GF-D8 (cell line): Measurements from ENCODE around the gene ZNF541.

ENCODE experiments used
- DNase-seq: peaks from one replicate; lab custom pipeline; 2025; lab: John Stamatoyannopoulos, UW

ZNF541 gene, protein sequence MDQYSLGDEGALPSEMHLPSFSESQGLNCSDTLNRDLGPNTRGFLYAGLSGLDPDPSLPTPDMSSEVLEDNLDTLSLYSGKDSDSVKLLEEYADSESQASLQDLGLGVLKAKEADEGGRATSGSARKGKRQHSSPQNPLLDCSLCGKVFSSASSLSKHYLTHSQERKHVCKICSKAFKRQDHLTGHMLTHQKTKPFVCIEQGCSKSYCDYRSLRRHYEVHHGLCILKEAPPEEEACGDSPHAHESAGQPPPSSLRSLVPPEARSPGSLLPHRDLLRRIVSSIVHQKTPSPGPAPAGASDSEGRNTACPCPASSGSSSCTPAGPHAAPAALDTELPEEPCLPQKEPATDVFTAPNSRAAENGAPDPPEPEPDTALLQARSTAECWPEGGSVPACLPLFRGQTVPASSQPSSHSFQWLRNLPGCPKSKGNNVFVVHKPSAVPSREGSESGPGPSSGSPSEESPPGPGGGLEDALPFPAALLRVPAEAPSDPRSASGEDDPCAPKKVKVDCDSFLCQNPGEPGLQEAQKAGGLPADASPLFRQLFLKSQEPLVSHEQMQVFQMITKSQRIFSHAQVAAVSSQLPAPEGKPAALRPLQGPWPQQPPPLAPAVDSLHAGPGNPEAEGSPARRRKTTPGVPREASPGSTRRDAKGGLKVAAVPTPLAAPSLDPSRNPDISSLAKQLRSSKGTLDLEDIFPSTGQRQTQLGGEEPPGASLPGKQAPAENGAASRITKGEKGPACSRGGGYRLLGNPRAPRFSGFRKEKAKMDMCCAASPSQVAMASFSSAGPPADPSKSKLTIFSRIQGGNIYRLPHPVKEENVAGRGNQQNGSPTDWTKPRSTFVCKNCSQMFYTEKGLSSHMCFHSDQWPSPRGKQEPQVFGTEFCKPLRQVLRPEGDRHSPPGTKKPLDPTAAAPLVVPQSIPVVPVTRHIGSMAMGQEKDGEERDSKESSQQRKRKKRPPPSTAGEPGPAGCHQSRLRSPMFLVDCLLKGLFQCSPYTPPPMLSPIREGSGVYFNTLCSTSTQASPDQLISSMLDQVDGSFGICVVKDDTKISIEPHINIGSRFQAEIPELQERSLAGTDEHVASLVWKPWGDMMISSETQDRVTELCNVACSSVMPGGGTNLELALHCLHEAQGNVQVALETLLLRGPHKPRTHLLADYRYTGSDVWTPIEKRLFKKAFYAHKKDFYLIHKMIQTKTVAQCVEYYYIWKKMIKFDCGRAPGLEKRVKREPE (N-terminal part only)

DNA sequence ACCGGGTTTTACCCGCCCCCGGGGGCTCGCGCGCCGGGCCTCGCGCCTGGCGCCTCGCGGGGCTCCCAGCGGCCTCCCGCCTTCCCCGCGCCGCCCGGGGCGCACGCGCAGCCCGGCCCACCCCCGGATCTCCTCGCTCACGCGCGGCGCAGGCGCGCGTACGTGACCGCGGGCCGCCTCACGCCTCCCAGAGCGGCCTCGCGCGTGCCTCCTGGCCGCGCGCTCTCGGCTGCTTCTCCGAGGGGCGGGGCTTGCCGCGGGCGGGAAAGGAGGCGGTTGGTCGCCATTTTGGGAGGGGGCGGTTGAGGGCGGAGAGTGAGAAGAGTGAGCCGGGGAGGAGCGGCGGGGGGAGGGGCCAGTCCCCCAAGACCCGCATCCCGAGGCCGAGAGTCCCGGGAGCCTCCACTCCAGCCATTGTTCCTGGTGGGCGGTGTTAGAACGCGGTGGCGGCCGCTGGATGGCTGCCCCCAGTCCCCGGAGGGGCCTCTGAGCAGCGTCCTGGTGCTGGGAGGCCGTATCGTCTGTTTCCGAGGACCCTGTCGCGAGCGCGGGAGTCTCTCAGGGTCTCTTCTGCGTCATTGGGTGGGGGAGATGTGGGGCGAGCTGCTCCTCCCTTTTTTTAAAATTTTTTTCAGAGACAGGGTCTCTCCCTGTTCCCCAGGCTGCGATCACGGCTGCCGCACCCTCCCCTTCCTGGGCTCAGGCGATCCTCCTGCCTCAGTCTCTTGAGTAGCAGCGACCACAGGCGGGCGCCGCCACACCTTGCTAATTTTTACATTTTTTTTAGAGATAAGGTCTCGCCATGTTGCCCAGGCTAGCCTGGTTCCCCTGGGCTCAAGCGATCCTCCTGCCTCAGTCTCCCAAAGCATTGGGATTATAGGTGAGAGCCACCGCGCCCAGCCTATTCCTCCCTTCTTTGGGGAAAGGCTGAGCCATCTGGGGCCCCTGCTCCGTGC, at the start of gene ZNF541:
Gene ZNF541, minus strand, starts transcription at position 78 of the 956 bp plus-strand sequence. CDS start 17,292 bp downstream, outside the sequence.
- DNase-seq = no peak

DNA sequence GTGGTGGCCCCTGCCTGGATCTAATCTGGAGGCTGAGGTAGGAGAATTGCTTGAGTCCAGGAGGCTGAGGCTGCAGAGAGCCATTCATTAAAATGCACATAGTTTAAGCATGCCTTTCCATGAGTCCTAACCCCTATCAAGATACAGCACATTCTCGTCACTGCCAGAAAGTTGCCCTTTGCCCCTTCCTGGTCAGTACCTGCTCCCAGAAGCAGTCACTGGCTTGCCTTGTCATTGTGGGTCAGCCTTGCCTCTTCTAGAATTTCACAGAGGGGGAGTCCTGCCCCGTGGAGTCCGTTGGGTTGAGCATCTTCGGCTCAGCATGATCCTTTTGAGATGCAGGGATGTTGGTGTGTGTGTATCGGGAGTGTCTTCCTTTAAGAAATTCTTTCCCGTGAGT, 46.8 kb upstream of the ZNF541 start:
- DNase-seq = no peak

DNA sequence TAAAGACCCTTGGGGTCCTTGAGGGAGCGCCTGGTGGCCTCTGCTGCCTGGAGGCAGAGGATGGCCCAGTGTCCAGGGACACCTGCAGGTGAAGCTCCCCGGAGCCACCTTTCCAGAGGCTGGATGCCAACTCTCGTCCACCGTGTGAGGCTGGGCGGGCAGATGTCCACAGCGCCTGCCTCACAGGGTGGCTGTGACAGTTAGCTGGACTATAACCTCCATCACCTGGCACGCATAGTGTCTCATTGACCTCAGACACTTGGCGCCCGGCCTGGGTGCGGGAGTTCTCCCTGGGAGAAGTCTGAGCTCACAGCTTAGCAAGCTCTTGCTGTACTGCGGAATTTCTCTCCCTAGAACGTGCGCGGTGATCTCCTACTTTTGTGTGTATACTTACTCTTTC, 45.8 kb upstream of the ZNF541 start:
- no peak for DNase-seq

DNA sequence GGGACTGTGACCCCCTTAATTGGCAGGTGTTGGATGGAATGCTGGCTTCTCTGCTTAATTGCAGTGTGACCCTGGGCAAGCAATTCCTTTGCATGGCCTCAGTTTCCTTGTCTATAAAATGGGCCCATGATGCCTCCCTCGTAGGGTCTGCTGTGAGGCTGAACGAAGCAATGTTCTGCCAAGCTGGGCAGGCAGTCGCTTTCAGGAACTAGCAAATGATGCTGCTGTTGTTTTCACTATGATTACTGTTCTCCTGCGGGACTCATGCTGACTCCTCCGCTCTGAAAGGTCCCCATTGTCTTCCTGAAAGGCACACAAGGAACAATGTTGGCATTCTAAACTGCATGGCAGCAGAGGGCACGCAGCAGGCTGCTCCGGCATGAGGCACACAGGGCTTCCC, 42.8 kb upstream of the ZNF541 start:
- DNase-seq = no peak

DNA sequence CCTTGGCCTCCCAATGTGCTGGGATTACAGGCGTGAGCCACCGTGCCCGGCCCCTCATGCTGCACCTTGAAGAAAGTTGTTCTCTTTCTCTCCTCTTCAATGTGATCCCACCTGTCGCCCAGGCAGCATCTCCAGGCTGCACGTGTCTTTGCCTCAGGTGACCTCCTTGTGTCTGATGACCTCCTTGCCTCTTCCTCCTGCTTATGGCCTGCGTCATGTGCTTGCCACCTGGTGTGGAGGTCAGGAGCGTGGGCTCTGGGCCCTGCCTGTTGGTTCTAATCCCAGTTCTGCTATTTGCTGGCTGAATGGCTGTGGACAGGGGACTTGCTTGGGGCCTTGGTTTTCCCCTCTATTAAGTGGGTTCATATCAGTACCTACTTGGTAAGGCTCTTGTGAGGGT, 42.3 kb upstream of the ZNF541 start:
- no peak for DNase-seq

DNA sequence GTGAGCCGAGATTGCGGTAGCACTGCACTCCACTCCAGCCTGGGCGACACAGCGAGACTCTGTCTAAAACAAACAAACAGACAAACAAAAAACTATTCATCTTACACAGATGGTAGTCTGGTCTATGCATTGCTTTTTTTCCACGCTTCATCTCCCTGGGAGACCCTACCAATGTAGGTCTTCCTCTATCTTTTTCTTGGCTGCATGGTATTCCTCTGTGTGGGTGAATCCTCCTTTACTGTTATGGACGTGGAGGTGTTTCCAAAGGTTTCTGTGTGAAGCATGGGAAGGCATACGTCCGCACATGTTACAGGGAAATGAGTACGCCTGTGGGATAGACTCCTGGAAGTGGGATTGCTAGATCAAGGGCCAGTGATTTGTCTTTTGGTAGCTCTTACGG, 41.6 kb upstream of the ZNF541 start:
- DNase-seq = no peak

DNA sequence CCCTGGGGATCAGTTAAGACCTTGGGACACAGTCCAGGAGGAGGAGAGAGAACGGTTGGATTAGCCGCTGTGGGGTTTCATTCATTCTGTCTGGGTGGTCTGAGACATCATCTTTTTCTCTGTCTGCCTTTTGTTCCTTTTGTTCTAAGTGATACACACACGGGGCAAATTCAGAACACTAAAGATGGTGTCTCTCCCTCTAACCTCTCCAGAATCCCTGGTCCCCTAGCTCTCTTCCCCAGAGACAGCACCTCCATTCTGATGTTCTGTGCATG, 41.0 kb upstream of the ZNF541 start:
- no peak for DNase-seq

DNA sequence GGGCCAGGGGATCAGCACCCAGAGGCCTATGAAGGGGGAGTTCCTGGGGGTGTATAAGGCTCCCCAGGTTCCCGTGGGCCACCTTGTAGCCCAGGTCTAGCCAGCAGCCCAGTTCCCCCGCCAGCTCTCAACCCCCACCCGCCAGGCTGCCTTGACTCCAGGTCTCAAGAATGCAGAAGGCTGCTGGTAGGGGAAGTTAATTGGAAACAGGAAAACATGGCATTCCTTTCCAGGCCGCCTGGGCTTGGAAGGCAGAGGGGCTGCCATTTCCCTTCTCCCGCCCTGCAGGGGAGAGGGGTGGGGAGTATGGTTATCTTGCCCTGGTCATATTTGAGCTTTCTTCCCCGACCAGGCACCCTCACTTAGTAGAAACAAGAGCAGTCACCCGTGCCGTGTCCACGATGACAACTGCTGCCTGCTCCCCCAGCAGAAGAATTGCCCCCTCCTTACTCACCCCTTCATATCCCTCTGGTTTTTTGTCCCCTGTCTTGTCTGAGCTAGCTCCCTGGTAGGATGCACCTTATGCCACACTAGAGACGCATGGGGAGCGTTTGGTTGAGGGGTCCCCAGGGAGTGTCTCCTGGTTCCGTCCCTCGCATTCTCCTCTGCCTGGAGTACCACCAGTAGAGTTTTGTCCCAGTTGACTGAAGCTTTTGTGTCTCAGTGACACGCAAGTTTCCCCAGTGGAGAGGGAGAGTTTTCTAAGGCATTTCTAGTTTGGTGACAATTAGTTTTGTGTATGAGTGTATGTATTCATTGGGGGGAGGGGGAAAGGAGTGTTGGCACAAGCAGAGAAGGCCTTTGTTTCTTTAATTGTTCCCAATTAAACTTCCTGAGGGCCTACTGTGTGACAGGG, 40.4 kb upstream of the ZNF541 start:
- DNase-seq = no peak

DNA sequence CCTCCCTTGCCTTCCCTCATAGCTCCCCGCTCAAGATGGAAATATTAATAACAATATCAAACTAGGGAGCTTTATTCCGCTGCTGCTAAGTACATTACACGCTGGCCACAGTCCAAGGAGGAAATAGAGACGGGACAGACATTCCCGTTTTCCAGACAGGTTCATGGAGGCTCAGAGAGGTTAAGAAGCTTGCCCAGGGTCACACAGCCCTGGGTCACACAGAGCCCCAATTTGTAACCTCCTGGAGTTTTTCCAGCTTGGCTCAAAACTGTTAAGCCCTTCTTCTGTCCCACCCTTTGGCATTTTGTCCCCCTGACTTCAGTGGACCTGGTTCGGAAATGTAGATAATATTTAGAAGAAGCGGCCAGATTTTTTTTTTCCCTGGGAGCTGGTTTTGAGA, 38.0 kb upstream of the ZNF541 start:
- no peak for DNase-seq

DNA sequence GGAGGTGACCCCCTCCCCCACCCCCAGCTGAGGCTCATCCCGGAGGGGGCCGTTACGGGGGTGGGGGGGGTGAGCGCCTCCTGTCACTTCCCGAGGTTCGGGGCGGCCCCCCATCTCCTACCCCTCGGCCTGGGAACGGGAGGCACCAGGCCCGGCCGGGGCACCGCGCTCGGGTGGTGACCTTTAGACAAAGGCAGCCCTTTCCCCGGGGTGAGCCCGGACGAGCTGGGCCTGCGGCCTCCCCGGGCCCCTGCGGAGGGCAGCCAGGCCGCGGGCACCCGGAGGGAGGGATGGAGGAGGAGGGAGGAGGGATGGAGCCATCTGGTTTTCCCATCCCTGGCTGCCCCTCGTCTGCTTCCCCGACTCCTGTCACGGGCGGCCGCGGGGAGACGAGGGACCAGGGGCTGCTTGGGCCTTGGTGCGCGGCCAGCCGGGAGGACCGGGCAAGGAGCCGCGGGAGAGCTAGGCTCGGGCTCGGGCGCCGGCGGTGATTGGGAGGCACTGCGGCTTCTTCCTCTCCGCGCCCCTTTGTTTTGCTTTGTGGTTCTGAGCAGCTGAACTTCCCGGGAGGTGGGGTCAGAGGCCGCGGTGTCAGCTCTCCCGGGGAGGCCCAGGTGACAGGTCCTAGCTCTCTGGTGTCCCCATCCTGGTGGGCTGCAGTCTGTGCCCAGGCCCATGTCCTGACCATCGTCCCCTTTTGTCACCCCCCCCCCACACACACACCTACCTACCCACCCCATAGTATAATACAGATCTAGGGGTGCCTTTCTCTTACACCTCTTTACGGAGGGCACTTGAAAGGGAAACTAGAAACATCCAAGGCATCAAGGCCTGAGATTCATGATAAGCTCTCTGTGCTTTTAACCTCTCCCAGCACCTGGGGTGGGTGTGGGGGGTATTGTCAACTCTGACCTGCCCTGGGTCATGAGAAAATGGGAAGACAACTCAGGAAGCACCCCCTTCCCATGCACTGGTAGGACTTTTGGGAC, 37.3 kb upstream of the ZNF541 start:
- peak; percentile 23 for DNase-seq

DNA sequence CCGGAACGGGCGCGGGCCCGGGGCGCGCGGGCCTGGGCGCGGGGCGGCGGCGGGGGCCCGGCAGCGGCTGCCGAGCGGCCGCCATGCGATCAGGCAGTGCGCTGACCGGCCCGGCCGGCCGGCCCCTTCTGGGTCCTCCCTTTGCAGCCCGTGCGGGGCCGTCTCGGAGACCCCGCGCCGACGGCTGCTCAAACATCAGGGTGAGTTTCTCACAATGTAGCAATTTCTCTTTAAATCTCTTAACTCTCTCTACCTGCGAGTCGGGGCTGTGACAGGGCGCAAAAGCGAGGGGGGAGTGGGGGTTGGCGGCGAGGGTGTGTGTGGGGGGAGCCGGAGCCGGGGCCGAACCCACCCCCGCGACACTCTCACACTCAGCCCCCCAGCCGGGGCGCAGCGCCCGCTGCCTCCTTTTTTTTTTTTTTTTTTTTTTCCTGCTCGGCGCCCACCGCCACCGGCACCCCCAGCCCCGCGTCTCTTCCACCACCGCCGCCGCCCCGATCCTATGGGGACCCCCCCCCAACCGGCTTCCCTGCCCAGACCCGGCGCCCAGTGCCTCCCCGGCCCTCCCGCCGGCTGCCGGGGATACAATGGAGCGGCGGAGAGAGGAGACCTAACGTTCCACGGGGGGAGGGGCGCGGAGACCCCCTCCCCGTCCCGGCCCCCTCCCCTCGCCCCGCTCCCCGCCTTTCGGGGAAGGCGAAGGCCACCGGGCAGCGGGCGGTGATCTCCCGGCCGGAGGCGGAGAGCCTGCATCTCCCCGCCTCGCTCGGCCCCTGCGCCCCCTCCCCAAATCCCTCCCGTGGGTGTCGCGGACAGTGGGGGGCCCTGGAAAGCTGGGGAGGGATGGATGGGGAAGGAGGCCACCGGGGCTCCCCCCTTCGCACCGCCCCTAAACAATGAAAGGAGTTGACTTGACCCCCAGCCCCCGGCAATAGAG, 36.3 kb upstream of the ZNF541 start, which contains the start of gene BICRA:
Gene BICRA, plus strand, starts transcription at position 166 of the 937 bp plus-strand sequence. CDS start 64,441 bp downstream, outside the sequence.
- peak; percentile 36 for DNase-seq

DNA sequence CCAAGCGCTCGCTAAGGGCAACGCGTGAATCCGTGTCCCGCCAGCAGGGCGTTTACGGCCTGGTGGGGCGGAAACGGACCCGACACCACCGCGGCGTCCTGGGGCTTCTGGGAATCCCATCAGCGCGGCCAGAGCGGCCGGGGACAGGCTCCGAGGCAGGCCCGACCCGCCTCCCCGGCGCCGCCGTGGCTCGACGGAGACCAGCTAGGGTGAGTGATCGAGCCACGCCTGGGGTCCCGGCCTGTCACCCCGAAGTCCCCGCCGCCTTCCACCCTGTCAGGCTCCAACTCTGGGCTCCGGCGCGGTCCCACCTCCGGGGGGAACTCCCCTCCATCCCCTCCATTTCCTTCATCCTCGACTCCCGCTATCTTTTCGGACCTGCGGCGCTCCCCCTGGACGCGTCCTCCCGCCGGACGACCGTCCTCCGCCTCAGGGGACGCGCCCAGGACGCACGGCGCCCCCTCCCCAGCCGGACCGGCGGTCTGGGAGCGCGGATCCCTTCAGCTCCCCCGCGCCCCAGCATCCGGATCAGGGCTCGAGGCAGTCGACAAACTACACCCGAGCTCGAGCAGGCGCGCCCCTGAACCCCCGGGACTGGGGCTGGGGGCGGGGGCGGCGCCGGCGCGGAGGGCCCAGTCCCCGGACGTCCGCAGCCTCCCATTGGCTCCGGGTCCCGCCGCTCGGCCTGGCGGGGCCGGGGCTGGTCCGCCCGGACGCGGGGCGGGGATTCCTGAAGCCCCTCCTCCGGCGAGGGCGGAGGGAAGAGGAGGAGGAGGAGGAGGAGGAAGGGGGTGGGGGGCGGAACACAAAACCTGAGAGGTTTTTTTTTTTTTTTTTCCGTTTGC, 35.3 kb upstream of the ZNF541 start:
- peak; percentile 61 for DNase-seq

DNA sequence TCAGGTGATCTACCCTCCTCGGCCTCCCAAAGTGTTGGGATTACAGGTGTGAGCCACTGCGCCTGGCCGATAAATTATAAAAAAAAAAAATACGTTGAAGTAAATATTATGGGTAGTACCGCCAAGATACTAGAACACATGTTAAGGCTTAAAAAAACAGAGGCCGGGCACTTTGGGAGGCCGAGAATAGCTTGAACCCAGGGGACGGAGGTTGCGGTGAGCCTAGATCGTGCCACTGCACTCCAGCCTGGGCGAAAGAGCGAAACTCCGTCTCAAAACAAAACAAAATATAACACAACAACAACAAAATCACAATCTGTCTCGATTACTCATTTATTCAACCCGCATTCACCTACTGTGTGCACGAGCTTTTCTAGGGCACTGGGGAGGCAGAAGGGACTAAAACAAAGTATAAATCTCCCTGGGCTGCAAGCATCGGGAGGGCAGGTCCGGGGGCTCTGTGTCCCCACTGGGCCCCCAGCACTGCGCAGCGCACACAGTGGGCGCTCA, 34.7 kb upstream of the ZNF541 start:
- no peak for DNase-seq

DNA sequence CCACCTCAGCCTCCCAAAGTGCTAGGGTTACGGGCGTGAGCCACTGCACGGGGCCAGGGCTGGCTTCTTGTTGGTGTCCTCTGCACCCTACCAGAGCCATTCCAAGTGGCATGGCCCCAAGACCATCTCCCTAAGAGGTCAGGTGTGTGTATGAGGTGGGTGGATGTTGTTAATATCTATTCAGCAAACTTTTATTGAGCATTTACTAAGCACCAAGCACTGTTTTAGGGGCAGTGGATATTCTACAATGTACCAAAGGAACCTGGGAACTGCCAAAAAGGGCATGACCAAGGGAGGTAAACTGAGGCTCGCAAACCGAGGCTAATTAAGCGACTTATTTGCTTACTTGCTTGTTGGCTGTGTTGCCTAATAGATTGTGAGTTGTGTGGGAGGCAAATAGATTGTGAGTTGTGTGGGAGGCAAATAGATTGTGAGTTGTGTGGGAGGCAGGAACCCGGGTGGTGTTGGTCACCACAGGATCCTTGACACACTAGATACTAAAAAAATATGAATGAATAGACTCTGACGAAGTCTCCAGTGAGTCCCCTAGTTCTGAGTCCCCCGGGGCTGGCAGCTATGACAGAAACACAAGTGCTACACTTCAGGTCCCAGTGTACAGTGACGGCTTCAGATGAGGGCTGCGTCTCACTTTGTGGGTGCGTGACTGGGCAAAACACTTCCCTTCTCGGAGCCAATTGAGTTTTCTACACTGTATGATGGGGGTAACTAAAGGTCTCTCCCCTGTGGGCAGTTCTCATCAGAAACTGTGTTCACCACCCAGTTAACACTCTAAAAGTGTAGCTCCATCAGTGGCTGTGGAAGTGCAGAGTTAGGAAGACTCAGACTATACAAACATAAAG, 31.0 kb upstream of the ZNF541 start:
- DNase-seq = no peak

DNA sequence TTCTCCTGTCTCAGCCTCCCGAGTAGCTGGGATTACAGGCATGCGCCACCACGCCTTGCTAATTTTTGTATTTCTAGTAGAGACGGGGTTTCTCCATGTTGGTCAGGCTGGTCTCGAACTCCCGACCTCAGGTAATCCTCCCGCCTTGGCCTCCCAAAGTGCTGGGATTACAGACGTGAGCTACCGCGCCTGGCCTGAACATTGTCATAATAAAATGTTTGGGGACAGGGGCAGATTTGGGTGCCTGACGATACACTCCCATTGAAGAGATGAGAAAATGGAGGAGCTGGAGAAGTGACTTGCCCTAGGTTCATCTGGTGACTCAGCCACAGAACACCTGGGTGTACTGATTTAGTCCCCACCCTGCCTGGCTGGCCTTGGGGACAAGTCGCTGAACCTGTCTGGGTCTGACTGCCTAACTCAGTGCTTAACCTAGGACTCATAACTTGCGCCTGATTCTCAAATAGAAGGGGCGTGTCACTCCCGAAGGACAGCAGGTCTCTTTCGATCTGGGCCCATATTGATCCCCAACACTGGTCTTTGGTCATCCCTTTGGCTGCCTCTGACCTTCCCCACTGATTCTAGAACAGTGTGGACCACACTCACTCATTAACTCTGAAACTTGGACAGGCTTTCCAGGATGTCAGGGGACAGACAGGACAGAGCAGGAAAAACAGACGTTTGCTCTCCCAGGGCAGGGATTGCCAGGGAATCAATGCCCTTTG, 28.4 kb upstream of the ZNF541 start:
- no peak for DNase-seq
